ENCODE measurements around the gene SH3D19. TPM values are rescaled to one million over a fixed set of nuclear protein-coding genes. Genes with fewer than 3 reads are reported as not detected.

The SH3D19 gene
- total RNA-seq, 1 donor from 2014 or later: 23.0 TPM

DNA sequence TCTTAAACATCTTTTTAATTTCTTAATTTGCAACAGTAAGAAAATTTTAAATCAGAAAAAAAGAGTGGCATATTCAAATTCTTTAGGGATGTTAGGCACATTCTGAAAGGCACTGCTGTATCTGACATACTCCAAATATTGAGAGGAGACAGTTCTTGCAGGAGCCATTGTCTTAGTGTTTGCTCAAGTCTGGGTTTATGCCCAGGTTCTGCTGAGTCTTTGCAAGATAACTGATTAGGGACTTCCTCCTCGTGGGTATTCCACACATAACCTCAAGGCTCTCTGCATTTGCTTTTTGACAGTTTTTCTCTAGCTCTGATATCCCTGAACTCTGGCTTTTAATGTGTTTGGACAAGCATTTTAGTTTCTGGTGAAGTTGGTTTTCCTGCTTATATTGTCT lies 173.4 kb downstream of the SH3D19 start:
- DNase-seq (ENCODE audit: low read depth): no peak
- no peaks in the 10 kb centered on the region for H3K27me3 ChIP-seq (ENCODE audit: control insufficient read depth, insufficient read depth, low read length)
- H3K36me3 ChIP-seq (ENCODE audit: control insufficient read depth, insufficient read depth, low read length): no peaks in the 10 kb centered on the region
- H3K4me3 ChIP-seq (ENCODE audit: low read depth, low read length): no peak overlapping the region
- TF ChIP-seq, protein P1, sequence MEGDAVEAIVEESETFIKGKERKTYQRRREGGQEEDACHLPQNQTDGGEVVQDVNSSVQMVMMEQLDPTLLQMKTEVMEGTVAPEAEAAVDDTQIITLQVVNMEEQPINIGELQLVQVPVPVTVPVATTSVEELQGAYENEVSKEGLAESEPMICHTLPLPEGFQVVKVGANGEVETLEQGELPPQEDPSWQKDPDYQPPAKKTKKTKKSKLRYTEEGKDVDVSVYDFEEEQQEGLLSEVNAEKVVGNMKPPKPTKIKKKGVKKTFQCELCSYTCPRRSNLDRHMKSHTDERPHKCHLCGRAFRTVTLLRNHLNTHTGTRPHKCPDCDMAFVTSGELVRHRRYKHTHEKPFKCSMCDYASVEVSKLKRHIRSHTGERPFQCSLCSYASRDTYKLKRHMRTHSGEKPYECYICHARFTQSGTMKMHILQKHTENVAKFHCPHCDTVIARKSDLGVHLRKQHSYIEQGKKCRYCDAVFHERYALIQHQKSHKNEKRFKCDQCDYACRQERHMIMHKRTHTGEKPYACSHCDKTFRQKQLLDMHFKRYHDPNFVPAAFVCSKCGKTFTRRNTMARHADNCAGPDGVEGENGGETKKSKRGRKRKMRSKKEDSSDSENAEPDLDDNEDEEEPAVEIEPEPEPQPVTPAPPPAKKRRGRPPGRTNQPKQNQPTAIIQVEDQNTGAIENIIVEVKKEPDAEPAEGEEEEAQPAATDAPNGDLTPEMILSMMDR (IDR thresholded peaks at IDR 0.05; ENCODE audit: insufficient read depth, low read length, poor library complexity, severe bottlenecking): no peak

DNA sequence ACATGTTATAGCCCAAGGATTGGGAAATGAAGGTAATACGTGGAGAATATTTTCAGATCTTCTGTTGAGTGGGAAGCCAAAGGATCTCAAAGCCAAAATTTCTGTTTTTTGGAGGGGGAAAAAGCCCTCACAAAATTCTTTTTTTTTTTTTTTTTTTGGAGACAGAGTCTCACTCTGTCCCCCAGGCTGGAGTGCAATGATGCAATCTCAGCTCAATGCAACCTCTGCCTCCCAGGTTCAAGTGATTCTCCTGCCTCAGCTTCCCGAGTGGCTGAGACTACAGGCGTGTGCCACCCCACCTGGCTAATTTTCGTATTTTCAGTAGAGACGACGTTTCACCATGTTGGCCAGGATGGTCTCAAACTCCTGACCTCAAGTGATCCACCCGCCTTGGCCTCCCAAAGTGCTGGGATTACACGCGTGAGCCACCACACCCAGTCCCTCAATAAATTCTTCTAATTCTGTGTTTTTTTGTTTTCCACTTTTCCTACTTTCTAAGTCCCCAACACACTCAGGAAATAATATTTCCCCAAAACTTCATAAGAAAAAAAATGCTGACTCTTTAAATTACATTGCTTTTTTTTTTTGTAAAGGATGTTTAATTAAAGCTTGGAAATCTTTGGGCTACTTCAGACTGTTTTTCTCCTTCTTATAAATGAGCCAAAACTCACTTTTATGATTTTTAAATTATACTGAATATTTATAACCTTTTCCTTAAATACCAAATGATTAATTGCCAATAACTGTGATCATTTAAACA lies 174.4 kb downstream of the SH3D19 start:
- H3K36me3 ChIP-seq (ENCODE audit: control insufficient read depth, insufficient read depth, low read length): no peaks in the 10 kb centered on the region
- DNase-seq (ENCODE audit: low read depth): no peak
- no peak overlapping the region for H3K4me3 ChIP-seq (ENCODE audit: low read depth, low read length)
- no peaks in the 10 kb centered on the region for H3K27me3 ChIP-seq (ENCODE audit: control insufficient read depth, insufficient read depth, low read length)
- TF ChIP-seq, protein P1 (IDR thresholded peaks at IDR 0.05; ENCODE audit: insufficient read depth, low read length, poor library complexity, severe bottlenecking): no peak

DNA sequence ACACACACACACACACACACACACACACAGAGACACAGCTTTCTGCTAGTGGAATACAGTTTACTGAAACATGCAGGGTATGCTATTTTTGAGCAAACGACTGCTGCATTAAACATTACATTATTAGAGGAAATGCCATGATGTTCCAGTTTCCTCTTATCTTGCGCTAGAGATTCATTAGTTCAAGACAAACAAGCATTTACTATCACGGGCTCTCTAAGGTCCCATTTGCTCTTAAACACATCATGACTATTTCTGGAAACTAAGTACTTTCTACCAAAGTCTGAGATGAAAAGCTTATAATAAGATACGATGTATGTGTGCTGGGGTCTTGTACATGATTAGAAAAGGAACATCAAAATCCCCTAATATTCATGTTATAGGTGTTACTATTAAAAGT lies 177.1 kb downstream of the SH3D19 start:
- Histone ChIP-seq H3K36me3 (ENCODE audit: control insufficient read depth, insufficient read depth, low read length) (peaks cover 1% of the 10 kb centered on the region), H3K27me3 (ENCODE audit: control insufficient read depth, insufficient read depth, low read length) (no peaks in the 10 kb centered on the region), H3K4me3 (ENCODE audit: low read depth, low read length) (no peak overlapping the region)
- no peak for DNase-seq (ENCODE audit: low read depth)
- TF ChIP-seq, protein P1 (IDR thresholded peaks at IDR 0.05; ENCODE audit: insufficient read depth, low read length, poor library complexity, severe bottlenecking): no peak

DNA sequence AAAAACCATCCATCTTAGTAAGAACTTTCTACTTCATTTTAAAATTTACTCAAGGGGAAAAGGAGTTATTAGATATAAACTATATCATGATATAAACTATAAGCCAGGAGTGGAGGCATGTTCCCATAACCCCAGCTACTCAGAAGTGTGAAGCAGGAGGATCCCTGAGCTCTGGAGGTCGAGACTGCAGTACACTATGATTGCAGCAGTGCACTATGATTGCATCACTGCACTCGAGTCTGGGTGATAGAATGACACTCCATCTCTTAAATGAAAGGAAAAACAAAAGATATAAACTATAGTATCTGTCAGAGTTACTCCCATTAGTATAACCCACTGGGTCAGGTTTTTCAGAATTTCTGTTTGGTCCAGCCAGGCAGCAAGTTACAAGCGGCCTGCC lies 178.4 kb downstream of the SH3D19 start:
- H3K4me3 ChIP-seq (ENCODE audit: low read depth, low read length): no peak overlapping the region
- DNase-seq (ENCODE audit: low read depth): no peak
- peaks cover 1% of the 10 kb centered on the region for H3K36me3 ChIP-seq (ENCODE audit: control insufficient read depth, insufficient read depth, low read length)
- TF ChIP-seq, protein P1 (IDR thresholded peaks at IDR 0.05; ENCODE audit: insufficient read depth, low read length, poor library complexity, severe bottlenecking): no peak
- no peaks in the 10 kb centered on the region for H3K27me3 ChIP-seq (ENCODE audit: control insufficient read depth, insufficient read depth, low read length)

DNA sequence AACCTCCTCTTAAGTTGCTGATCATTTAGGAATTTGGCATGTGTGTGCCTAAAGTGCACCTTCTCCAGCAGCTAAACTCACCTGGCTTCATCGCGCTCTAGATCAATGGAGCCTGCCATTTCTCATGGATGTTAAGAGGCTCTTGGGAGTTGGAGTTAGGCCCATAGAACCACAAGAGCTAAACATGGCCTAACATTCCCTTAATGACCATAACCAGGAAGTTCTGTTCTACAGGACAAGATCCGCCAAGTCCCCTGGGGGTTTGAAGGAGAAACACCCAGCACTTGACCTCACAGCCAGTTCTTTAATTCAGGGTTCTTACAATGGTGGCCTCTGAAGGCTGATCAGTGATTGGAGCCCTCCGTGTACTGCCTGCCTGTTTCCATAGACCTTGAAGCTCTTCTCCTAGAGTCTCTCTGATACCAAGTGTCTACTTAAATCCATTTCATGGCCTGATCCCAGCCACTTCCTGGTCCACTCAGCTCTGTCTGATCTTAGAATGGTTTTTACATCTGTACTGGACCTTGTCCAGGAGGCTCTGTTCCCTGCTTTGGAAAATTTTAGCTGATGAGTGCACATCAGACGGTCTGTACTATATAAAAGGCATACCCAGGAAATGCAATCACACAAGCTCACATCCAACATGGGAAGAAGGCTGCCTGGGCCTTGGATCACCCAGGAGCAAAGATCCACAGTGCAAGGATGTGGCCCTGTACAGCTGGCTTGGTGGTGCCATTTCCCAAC lies 180.9 kb downstream of the SH3D19 start:
- Histone ChIP-seq H3K36me3 (ENCODE audit: control insufficient read depth, insufficient read depth, low read length) (peaks cover 1% of the 10 kb centered on the region), H3K27me3 (ENCODE audit: control insufficient read depth, insufficient read depth, low read length) (no peaks in the 10 kb centered on the region), H3K4me3 (ENCODE audit: low read depth, low read length) (no peak overlapping the region)
- no peak for DNase-seq (ENCODE audit: low read depth)
- TF ChIP-seq, protein P1 (IDR thresholded peaks at IDR 0.05; ENCODE audit: insufficient read depth, low read length, poor library complexity, severe bottlenecking): no peak

Measured in kidney epithelial cell (primary cell).